ENCODE measurements around the gene FAT3.

The FAT3 gene

DNA sequence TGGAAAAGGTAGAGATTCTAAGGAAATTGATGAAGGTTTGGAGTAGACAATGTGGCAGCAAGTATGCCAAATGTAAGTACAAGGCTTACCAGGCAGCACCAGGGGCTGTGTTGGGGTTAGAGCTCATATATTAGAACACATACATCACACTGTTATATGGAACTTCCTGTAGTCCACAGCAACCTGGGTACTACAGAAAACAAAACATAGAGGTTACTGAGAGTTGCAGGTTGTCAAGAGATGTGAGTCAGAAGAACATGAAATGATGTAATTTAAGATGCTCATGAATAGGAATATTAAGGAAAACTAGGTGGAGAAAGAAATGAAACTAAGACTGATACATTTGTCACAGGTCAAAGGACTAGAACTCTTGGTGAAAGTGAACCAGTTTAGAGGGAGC, 22.0 kb downstream of the FAT3 start:
- no peak for TF ChIP-seq HDGF (IDR thresholded peaks at IDR 0.05; ENCODE audit: borderline replicate concordance)
- TF ChIP-seq ARNT (IDR thresholded peaks at IDR 0.05): no peak
- no peak for TF ChIP-seq PKNOX1 (IDR thresholded peaks at IDR 0.05)
- TF ChIP-seq NFRKB (IDR thresholded peaks at IDR 0.05): no peak
- no peak for TF ChIP-seq L3MBTL2 (conservative IDR thresholded peaks at IDR 0.05)
- no peak for TF ChIP-seq FOXA1 (IDR thresholded peaks at IDR 0.05)
- no peak for TF ChIP-seq LEF1 (IDR thresholded peaks at IDR 0.05; ENCODE audit: borderline replicate concordance)
- TF ChIP-seq ELF4 (IDR thresholded peaks at IDR 0.05): no peak
- no peak for TF ChIP-seq BHLHE40 (IDR thresholded peaks at IDR 0.05; ENCODE audit: borderline replicate concordance)
- TF ChIP-seq FOXM1 (IDR thresholded peaks at IDR 0.05; ENCODE audit: borderline replicate concordance): no peak
- no peak for TF ChIP-seq SP1 (IDR thresholded peaks at IDR 0.05)
- TF ChIP-seq SUZ12 (IDR thresholded peaks at IDR 0.05): no peak
- no peak for TF ChIP-seq CTBP1 (IDR thresholded peaks at IDR 0.05; ENCODE audit: borderline replicate concordance)
- ChIA-PET CTCF (no interaction called here), POLR2A (interaction anchor here (1.6 kb wide), 1 partner anchor 21 kb away, joined by 4 read pairs; no protein-coding TSS in a partner anchor)
- DNase-seq (ENCODE audit: extremely low spot score): no peak

- TF ChIP-seq PKNOX1 (IDR thresholded peaks at IDR 0.05): peak; percentile 62
- no peak for TF ChIP-seq SUZ12 (IDR thresholded peaks at IDR 0.05)
- no peak for TF ChIP-seq TARDBP (IDR thresholded peaks at IDR 0.05)
- TF ChIP-seq FOXK2 (IDR thresholded peaks at IDR 0.05): no peak
- TF ChIP-seq BHLHE40 (IDR thresholded peaks at IDR 0.05; ENCODE audit: borderline replicate concordance): no peak
- POLR2A ChIA-PET: no interaction called here
- CTCF ChIA-PET: no interaction called here
Measured at GRCh38 chr11:92249156-92249753, 24.6 kb downstream of the FAT3 start.

DNA sequence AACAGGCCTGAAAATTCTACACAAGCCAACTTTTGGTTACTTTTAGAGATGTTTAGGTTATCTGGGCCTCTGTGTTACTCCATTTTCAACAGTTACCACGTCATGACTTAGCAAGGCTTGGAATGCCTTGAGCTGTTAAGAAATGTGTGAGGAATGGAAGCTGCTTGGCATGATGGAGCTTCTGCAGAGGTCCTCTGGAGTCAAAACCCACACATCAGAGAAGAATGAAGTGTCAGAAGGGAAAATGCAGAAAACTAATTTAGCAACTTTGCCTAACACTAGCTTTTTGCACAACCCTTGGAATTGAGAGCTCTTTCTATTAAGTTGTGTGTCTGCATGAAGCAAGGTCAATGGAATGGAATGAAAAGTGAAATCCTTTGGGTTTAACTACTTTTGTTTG, 27.4 kb downstream of the FAT3 start:
- TF ChIP-seq CTBP1 (IDR thresholded peaks at IDR 0.05; ENCODE audit: borderline replicate concordance) (no peak), SUZ12 (IDR thresholded peaks at IDR 0.05) (no peak), FOXM1 (IDR thresholded peaks at IDR 0.05; ENCODE audit: borderline replicate concordance) (no peak), TARDBP (IDR thresholded peaks at IDR 0.05) (no peak), ARNT (IDR thresholded peaks at IDR 0.05) (no peak)
- POLR2A ChIA-PET: no interaction called here
- no peak for DNase-seq (ENCODE audit: extremely low spot score)
- CTCF ChIA-PET: interaction anchor here (1.1 kb wide), 1 partner anchor 89 kb away, joined by 4 read pairs; no protein-coding TSS in a partner anchor

More at GRCh38 chr11:92249156-92249753, 24.6 kb downstream of the FAT3 start:
- DNase-seq (ENCODE audit: extremely low spot score): no peak

DNA sequence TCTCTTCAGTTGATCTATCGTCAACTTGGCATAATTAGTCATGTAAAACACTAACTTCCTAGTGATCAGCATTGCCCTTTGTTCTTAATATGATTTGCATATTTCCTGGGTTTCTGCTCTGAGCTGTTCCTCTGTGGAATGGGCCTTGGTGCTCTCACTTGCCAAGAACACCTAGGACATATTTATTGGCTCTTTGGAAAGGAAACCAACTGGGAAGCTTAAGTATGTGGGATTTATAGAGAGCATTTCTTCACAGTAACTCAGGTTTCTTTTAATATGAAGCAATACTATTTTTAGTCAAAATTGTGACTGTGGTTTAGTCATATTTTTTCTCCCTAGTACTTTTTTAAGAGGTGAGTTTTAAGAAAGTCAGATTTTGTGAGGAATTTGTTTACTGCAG, 28.8 kb downstream of the FAT3 start:
- DNase-seq (ENCODE audit: extremely low spot score): no peak
- TF ChIP-seq NFRKB (IDR thresholded peaks at IDR 0.05) (no peak), CTBP1 (IDR thresholded peaks at IDR 0.05; ENCODE audit: borderline replicate concordance) (no peak), L3MBTL2 (conservative IDR thresholded peaks at IDR 0.05) (no peak), HDGF (IDR thresholded peaks at IDR 0.05; ENCODE audit: borderline replicate concordance) (no peak), LEF1 (IDR thresholded peaks at IDR 0.05; ENCODE audit: borderline replicate concordance) (no peak), SUZ12 (IDR thresholded peaks at IDR 0.05) (no peak), ZNF384 (IDR thresholded peaks at IDR 0.05) (no peak), FOXA1 (IDR thresholded peaks at IDR 0.05) (no peak), FOXK2 (IDR thresholded peaks at IDR 0.05) (no peak), FOXM1 (IDR thresholded peaks at IDR 0.05; ENCODE audit: borderline replicate concordance) (no peak), ELF4 (IDR thresholded peaks at IDR 0.05) (no peak), TARDBP (IDR thresholded peaks at IDR 0.05) (no peak), ARNT (IDR thresholded peaks at IDR 0.05) (no peak), SP1 (IDR thresholded peaks at IDR 0.05) (no peak), PKNOX1 (IDR thresholded peaks at IDR 0.05) (no peak), BHLHE40 (IDR thresholded peaks at IDR 0.05; ENCODE audit: borderline replicate concordance) (no peak)
- POLR2A ChIA-PET: no interaction called here
- CTCF ChIA-PET: no interaction called here

GRCh38 chr11:92253945-92254344, 29.3 kb downstream of the FAT3 start:
- peak; percentile 19 for DNase-seq (ENCODE audit: extremely low spot score)
- POLR2A ChIA-PET: no interaction called here
- TF ChIP-seq BHLHE40 (IDR thresholded peaks at IDR 0.05; ENCODE audit: borderline replicate concordance): no peak
- TF ChIP-seq ZNF384 (IDR thresholded peaks at IDR 0.05): no peak
- no peak for TF ChIP-seq NFRKB (IDR thresholded peaks at IDR 0.05)
- no peak for TF ChIP-seq FOXK2 (IDR thresholded peaks at IDR 0.05)
- no peak for TF ChIP-seq ELF4 (IDR thresholded peaks at IDR 0.05)
- TF ChIP-seq FOXM1 (IDR thresholded peaks at IDR 0.05; ENCODE audit: borderline replicate concordance): no peak
- TF ChIP-seq LEF1 (IDR thresholded peaks at IDR 0.05; ENCODE audit: borderline replicate concordance): no peak
- no peak for TF ChIP-seq FOXA1 (IDR thresholded peaks at IDR 0.05)
- no peak for TF ChIP-seq PKNOX1 (IDR thresholded peaks at IDR 0.05)
- no peak for TF ChIP-seq HDGF (IDR thresholded peaks at IDR 0.05; ENCODE audit: borderline replicate concordance)
- TF ChIP-seq L3MBTL2 (conservative IDR thresholded peaks at IDR 0.05): no peak
- TF ChIP-seq TARDBP (IDR thresholded peaks at IDR 0.05): no peak
- CTCF ChIA-PET: no interaction called here

DNA sequence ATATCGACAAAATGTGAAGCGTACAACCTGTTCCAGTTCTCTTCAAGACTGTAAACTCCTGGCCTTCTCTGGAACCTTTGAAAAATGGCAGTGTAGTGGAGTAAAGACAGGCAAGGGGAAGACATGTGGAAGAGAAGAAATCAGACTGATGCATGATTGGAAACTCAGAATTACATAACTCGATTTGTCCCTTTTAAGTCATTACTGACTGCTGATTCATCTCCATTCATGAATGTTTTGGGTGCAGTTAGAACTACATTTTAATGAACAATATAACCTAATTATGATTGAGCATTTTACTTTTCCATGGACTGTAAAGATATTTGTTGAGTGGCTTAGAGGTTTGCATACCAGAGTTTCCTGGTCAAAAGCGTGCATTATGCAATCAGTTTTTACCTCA, 32.9 kb downstream of the FAT3 start:
- no peak for DNase-seq (ENCODE audit: extremely low spot score)
- CTCF ChIA-PET: no interaction called here
- no peak for TF ChIP-seq ARNT (IDR thresholded peaks at IDR 0.05)
- no peak for TF ChIP-seq FOXK2 (IDR thresholded peaks at IDR 0.05)
- no peak for TF ChIP-seq SUZ12 (IDR thresholded peaks at IDR 0.05)
- TF ChIP-seq FOXA1 (IDR thresholded peaks at IDR 0.05): no peak
- TF ChIP-seq SP1 (IDR thresholded peaks at IDR 0.05): no peak
- no peak for TF ChIP-seq HDGF (IDR thresholded peaks at IDR 0.05; ENCODE audit: borderline replicate concordance)
- no peak for TF ChIP-seq BHLHE40 (IDR thresholded peaks at IDR 0.05; ENCODE audit: borderline replicate concordance)
- TF ChIP-seq ZNF384 (IDR thresholded peaks at IDR 0.05): no peak
- no peak for TF ChIP-seq L3MBTL2 (conservative IDR thresholded peaks at IDR 0.05)
- no peak for TF ChIP-seq CTBP1 (IDR thresholded peaks at IDR 0.05; ENCODE audit: borderline replicate concordance)
- no peak for TF ChIP-seq TARDBP (IDR thresholded peaks at IDR 0.05)
- TF ChIP-seq LEF1 (IDR thresholded peaks at IDR 0.05; ENCODE audit: borderline replicate concordance): no peak
- no peak for TF ChIP-seq PKNOX1 (IDR thresholded peaks at IDR 0.05)
- TF ChIP-seq FOXM1 (IDR thresholded peaks at IDR 0.05; ENCODE audit: borderline replicate concordance): no peak
- TF ChIP-seq ELF4 (IDR thresholded peaks at IDR 0.05): no peak
- no peak for TF ChIP-seq NFRKB (IDR thresholded peaks at IDR 0.05)
- POLR2A ChIA-PET: no interaction called here
